Mesothelial cell of epicardium (in vitro differentiated cells): ENCODE measurements around the gene CLCN7. TPM values are rescaled to one million over a fixed set of nuclear protein-coding genes. Genes with fewer than 3 reads are reported as not detected.

Source experiments
- DNase-seq, 2 experiments: peaks; one replicate each; pipeline ENCODE4 v3.0.0; 2021; ENCODE audit warnings: low spot score in 2 of 2; ENCODE audit not compliant: unreplicated experiment in 2 of 2
- H3K27ac Mint-ChIP-seq: 2 replicates; pipeline ENCODE4 v1.8.0; 2021; ENCODE audit warnings: mixed read lengths
- H3K27me3 Mint-ChIP-seq: 2 replicates; pipeline ENCODE4 v1.8.0; 2021; ENCODE audit warnings: low read depth, mixed read lengths
- H3K36me3 Mint-ChIP-seq: 2 replicates; pipeline ENCODE4 v1.8.0; 2021; ENCODE audit warnings: mixed read lengths
- H3K4me1 Mint-ChIP-seq: 2 replicates; pipeline ENCODE4 v1.8.0; 2021; ENCODE audit warnings: mixed read lengths
- H3K4me3 Mint-ChIP-seq: 2 replicates; pipeline ENCODE4 v1.8.0; 2021; ENCODE audit warnings: mild to moderate bottlenecking, moderate library complexity, mixed read lengths
- H3K9me3 Mint-ChIP-seq: 2 replicates; pipeline ENCODE4 v1.8.0; 2021; ENCODE audit warnings: mixed read lengths
- total RNA-seq: library from RNA; stranded (reverse); gene quantifications from 3 replicates; pipeline ENCODE4 v1.2.1, GENCODE V29; 2021
- TF ChIP-seq, protein P1 (sequence below): fragments of 200-600 bp; sonication (generic); IDR thresholded peaks from one replicate; pipeline ENCODE4 v1.5.0; 2021; ENCODE audit warnings: antibody characterized with exemption; ENCODE audit not compliant: unreplicated experiment

CLCN7 gene
- total RNA-seq, 1 donor from 2014 or later = 94.6 TPM

DNA sequence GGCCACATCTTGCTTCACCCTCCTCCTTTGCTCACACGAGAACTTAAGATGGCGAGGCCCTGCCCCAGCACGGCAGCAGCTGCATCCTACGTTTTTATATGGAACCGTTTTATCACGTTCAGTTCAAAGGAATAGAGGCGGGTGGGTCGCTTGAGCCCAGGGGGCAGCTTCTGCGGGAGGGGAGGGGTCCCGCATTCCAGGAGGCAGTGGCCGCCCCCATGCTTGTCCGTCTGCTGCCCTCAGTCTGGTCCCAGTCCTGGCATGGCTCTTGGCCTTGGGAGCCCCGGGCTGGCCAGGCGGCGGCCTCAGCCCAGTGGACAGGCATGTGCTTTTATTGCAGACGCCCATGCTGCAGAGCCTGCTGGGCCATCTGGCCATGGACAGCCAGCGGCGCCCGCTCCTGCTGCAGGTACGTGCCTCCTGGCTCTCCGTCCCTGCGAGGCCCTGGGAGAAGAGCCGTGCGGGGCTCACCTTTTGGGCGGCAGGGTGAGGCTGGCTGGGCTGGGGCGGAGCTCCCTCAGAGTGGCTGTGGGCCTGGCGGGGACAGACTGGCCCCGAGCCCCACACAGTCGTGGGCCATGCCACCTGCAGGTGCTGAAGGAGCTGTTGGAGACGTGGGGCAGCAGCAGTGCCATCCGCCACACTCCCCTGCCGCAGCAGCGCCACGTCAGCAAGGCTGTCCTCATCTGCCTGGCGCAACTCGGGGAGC is 25.1 kb upstream of the CLCN7 start:
- TF ChIP-seq, protein P1, sequence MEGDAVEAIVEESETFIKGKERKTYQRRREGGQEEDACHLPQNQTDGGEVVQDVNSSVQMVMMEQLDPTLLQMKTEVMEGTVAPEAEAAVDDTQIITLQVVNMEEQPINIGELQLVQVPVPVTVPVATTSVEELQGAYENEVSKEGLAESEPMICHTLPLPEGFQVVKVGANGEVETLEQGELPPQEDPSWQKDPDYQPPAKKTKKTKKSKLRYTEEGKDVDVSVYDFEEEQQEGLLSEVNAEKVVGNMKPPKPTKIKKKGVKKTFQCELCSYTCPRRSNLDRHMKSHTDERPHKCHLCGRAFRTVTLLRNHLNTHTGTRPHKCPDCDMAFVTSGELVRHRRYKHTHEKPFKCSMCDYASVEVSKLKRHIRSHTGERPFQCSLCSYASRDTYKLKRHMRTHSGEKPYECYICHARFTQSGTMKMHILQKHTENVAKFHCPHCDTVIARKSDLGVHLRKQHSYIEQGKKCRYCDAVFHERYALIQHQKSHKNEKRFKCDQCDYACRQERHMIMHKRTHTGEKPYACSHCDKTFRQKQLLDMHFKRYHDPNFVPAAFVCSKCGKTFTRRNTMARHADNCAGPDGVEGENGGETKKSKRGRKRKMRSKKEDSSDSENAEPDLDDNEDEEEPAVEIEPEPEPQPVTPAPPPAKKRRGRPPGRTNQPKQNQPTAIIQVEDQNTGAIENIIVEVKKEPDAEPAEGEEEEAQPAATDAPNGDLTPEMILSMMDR = no peak
- H3K27me3 Mint-ChIP-seq = no peaks in the 10 kb centered on the region
- H3K27ac Mint-ChIP-seq = no peak overlapping the region
- DNase-seq = no peak
- H3K4me3 Mint-ChIP-seq = no peak overlapping the region
- H3K36me3 Mint-ChIP-seq = peaks cover 15% of the 10 kb centered on the region
- H3K4me1 Mint-ChIP-seq = no peaks in the 10 kb centered on the region
- H3K9me3 Mint-ChIP-seq = no peaks in the 10 kb centered on the region

GRCh38 chr16:1498899-1499676 is 24.3 kb upstream of the CLCN7 start:
- H3K4me1 Mint-ChIP-seq = peaks cover 4% of the 10 kb centered on the region
- H3K27me3 Mint-ChIP-seq = no peaks in the 10 kb centered on the region

DNA sequence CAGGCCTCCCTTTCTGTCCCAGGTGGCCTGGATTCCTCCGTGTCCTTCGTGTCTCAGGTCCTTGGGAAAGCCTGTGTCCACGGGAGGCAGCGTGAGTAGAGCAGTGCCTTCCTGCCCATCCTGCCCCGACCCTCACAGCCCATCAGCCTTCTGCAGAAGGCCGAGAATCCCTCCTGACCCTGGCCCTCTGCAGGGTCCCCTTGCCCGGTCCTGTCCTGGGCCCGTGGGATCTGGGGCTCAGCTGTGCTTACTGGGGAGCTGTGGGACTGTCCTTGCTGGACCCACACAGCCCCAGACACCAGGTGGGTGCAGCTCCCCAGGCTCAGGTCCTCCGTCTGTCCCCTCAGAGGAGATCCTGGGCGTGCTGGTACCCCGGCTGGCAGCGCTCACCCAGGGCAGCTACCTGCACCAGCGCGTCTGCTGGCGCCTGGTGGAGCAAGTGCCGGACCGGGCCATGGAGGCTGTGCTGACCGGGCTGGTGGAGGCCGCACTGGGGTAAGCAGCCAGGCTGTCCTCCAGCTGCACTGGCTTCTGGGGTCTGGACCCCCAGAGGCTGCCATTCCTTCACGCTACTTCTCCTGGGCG is 22.3 kb upstream of the CLCN7 start:
- no peak for DNase-seq
- TF ChIP-seq, protein P1 = no peak
- Mint-ChIP-seq H3K4me1 (peaks cover 13% of the 10 kb centered on the region), H3K4me3 (no peak overlapping the region), H3K36me3 (peaks cover 5% of the 10 kb centered on the region), H3K9me3 (no peaks in the 10 kb centered on the region), H3K27ac (no peak overlapping the region), H3K27me3 (no peaks in the 10 kb centered on the region)

More at GRCh38 chr16:1498899-1499676, 24.3 kb upstream of the CLCN7 start:
- Mint-ChIP-seq H3K4me3 (no peak overlapping the region), H3K27ac (no peak overlapping the region), H3K36me3 (peaks cover 15% of the 10 kb centered on the region), H3K9me3 (no peaks in the 10 kb centered on the region)
- TF ChIP-seq, protein P1 = no peak
- no peak for DNase-seq

DNA sequence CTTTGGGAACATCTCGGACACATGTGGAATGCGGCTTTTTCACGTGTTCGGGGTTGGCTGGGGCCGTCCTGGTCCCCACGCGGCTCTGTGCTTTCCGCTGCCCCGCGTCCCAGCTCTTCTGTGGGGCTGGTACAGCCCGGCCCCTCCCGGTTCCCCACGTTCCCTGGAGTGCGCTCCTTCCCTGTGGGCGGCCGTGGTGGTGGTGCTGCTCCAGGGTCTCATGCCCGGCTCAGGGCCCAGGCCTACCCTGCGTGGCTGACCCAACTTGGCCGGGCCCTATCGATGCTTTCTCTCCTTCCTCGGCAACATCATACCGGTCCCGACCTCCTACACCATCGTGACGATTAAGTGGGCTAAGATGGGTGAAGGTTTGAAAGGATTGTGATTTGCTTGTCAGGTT is 21.6 kb upstream of the CLCN7 start:
- Mint-ChIP-seq H3K4me1 (peaks cover 13% of the 10 kb centered on the region), H3K27me3 (no peaks in the 10 kb centered on the region), H3K4me3 (no peak overlapping the region), H3K36me3 (peaks cover 2% of the 10 kb centered on the region), H3K27ac (no peak overlapping the region), H3K9me3 (no peaks in the 10 kb centered on the region)
- TF ChIP-seq, protein P1 = no peak
- DNase-seq = no peak

GRCh38 chr16:1495889-1496262 is 21.0 kb upstream of the CLCN7 start:
- peak overlapping the region; percentile 26 for H3K4me3 Mint-ChIP-seq
- no peak for DNase-seq
- H3K27ac Mint-ChIP-seq = no peak overlapping the region
- TF ChIP-seq, protein P1 = no peak
- H3K9me3 Mint-ChIP-seq = no peaks in the 10 kb centered on the region
- peaks cover 2% of the 10 kb centered on the region for H3K36me3 Mint-ChIP-seq
- peaks cover 13% of the 10 kb centered on the region for H3K4me1 Mint-ChIP-seq
- H3K27me3 Mint-ChIP-seq = no peaks in the 10 kb centered on the region
